Sigmoid colon (tissue), 7 donors: ENCODE measurements around the gene NT5M. TPM values are rescaled to one million over a fixed set of nuclear protein-coding genes. Genes with fewer than 3 reads are reported as not detected.

Experiments
- DNase-seq: peaks from one replicate; pipeline ENCODE4 v3.0.0-alpha.2; 2019
- H3K27ac ChIP-seq, 4 donors: fragments of 200-600 bp; sonication (generic); one replicate each; pipeline ENCODE4 v1.5.1; 2016 to 2019; ENCODE audit warnings: mild to moderate bottlenecking in 1 of 4
- H3K27me3 ChIP-seq, 3 donors: fragments of 200-600 bp; sonication (generic); one replicate each; pipeline ENCODE4 v1.5.1; 2019; ENCODE audit warnings: mild to moderate bottlenecking in 1 of 3
- H3K36me3 ChIP-seq, 4 donors: fragments of 200-600 bp; sonication (generic); one replicate each; pipeline ENCODE4 v1.5.1; 2016 to 2019
- H3K4me1 ChIP-seq, 4 donors: fragments of 200-600 bp; sonication (generic); one replicate each; pipeline ENCODE4 v1.5.1; 2017 to 2019
- H3K4me3 ChIP-seq, 4 donors: fragments of 200-600 bp; sonication (generic); one replicate each; pipeline ENCODE4 v1.5.1; 2017 to 2019; ENCODE audit warnings: mild to moderate bottlenecking in 2 of 4, moderate library complexity in 1 of 4
- H3K9me3 ChIP-seq, 4 donors: fragments of 200-600 bp in 3 of 4; sonication (generic) in 3 of 4; one replicate each; pipeline versions ENCODE4 v1.5.1 to v1.6.1; 2013 to 2019
- EP300 ChIP-seq, 4 donors: sonication (generic); formaldehyde crosslinking; IDR thresholded peaks; one replicate each; pipeline ENCODE4 v1.6.1; 2017; ENCODE audit warnings: antibody characterized with exemption in 4 of 4
- POLR2A ChIP-seq, 2 donors: fragments of 450-650 bp; IDR thresholded peaks; one replicate each; pipeline ENCODE4 v1.6.1; 2016; ENCODE audit warnings: antibody characterized with exemption in 2 of 2, mild to moderate bottlenecking in 2 of 2, moderate library complexity in 2 of 2
- POLR2AphosphoS5 ChIP-seq, 4 donors: sonication (generic); formaldehyde crosslinking; IDR thresholded peaks; one replicate each; pipeline ENCODE4 v1.6.1; 2017; ENCODE audit warnings: antibody characterized with exemption in 4 of 4
- WGBS, 2 donors: extraction: QIAGEN DNeasy Blood & Tissue Kit; methylation state at CpG; one replicate each; pipeline ENCODE4 v1.1.7; 2013; 5-methylcytosine and 5-hydroxymethylcytosine counted together
- intact Hi-C: fragments of 100-400 bp; cut with DNase I; formaldehyde crosslinking; loops from one replicate; pipeline ENCODE4 v1.15.1; 2023
- polyA plus RNA-seq, 3 donors: library from polyadenylated mRNA; stranded (reverse); fragments of 200-250 nt; gene quantifications; one replicate each; pipeline ENCODE4 v1.2.3, GENCODE V29; 2013
- total RNA-seq, 4 donors: library from RNA; depleted of rRNA; stranded (reverse); fragments of >200 nt; gene quantifications; one replicate each; pipeline ENCODE4 v1.1.0, GENCODE V29; 2016
- TF ChIP-seq, protein P1 (sequence below), 4 experiments: fragments of 450-650 bp in 3 of 4; fragments of 200-600 bp in 1 of 4; IDR thresholded peaks; one replicate each; pipeline ENCODE4 v1.5.1; 2016 to 2019; ENCODE audit warnings: antibody characterized with exemption in 4 of 4, mild to moderate bottlenecking in 3 of 4, moderate library complexity in 2 of 4
- donor health status: healthy with polysubstance abuse.
- donor health status: Bipolar disorder and iron deficiency.
- donor health status: healthy.

NT5M gene
- total and polyA plus RNA-seq, 7 donors, result 0.92 to 5.8 (median 4.3) TPM

DNA sequence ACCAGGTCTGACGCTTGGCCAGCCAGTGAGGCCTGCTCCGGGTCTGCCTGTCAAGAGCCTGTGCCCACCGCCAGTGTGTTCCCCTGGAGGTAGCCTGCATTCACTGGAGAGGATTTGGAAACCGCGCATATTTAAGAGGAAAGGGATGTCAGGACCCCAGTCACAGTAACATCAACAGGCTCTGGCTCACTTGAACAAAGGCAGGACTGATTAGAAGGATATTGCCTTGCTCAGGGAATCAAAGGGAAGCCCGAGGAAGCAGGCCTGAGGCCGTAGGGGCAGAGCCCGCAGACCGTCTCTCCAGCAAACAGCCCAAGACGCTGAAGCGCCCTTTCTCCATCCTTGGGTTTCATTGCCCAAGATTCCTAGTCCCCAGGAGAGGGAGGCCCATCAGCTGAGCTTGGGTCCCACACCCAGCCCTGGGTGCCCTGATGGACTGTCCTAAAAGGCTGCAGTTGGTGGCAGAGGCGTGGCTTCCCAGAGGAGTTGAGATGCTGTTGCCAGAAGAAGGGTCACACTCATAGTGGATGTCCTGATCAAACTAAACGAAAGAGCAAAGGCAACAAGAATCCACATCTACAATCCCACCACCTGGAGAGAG is 23.2 kb downstream of the NT5M start:
- no peak for TF ChIP-seq POLR2A (IDR thresholded peaks at IDR 0.05)
- no peak for TF ChIP-seq EP300 (IDR thresholded peaks at IDR 0.05)
- TF ChIP-seq POLR2AphosphoS5 (IDR thresholded peaks at IDR 0.05), result no peak
- TF ChIP-seq, protein P1, sequence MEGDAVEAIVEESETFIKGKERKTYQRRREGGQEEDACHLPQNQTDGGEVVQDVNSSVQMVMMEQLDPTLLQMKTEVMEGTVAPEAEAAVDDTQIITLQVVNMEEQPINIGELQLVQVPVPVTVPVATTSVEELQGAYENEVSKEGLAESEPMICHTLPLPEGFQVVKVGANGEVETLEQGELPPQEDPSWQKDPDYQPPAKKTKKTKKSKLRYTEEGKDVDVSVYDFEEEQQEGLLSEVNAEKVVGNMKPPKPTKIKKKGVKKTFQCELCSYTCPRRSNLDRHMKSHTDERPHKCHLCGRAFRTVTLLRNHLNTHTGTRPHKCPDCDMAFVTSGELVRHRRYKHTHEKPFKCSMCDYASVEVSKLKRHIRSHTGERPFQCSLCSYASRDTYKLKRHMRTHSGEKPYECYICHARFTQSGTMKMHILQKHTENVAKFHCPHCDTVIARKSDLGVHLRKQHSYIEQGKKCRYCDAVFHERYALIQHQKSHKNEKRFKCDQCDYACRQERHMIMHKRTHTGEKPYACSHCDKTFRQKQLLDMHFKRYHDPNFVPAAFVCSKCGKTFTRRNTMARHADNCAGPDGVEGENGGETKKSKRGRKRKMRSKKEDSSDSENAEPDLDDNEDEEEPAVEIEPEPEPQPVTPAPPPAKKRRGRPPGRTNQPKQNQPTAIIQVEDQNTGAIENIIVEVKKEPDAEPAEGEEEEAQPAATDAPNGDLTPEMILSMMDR (IDR thresholded peaks at IDR 0.05), result no peak
- Histone ChIP-seq H3K4me1 (no peaks in the 10 kb centered on the region), H3K36me3 (peaks cover 0 to 12% (median 0%) of the 10 kb centered on the region in 4 donors), H3K27me3 (no peaks in the 10 kb centered on the region), H3K9me3 (no peaks in the 10 kb centered on the region), H3K4me3 (no peak overlapping the region), H3K27ac (no peak overlapping the region)
- 93 to 95% methylated on average over 13 of the region's 13 CpGs for WGBS, 2 donors
- DNase-seq, result no peak
- intact Hi-C loops, result no loop called here

- Histone ChIP-seq H3K4me1 (no peaks in the 10 kb centered on the region), H3K27ac (no peak overlapping the region), H3K36me3 (peaks cover 0 to 10% (median 0%) of the 10 kb centered on the region in 4 donors), H3K27me3 (no peaks in the 10 kb centered on the region), H3K9me3 (no peaks in the 10 kb centered on the region), H3K4me3 (no peak overlapping the region)
- DNase-seq, result no peak
- intact Hi-C loops, result no loop called here
- 85 to 88% methylated on average over 8 of the region's 8 CpGs for WGBS, 2 donors
- TF ChIP-seq, protein P1 (IDR thresholded peaks at IDR 0.05), result no peak
- TF ChIP-seq EP300 (IDR thresholded peaks at IDR 0.05) (no peak), POLR2A (IDR thresholded peaks at IDR 0.05) (no peak), POLR2AphosphoS5 (IDR thresholded peaks at IDR 0.05) (no peak)
Observed at GRCh38 chr17:17328251-17328650, 25.1 kb downstream of the NT5M start.

DNA sequence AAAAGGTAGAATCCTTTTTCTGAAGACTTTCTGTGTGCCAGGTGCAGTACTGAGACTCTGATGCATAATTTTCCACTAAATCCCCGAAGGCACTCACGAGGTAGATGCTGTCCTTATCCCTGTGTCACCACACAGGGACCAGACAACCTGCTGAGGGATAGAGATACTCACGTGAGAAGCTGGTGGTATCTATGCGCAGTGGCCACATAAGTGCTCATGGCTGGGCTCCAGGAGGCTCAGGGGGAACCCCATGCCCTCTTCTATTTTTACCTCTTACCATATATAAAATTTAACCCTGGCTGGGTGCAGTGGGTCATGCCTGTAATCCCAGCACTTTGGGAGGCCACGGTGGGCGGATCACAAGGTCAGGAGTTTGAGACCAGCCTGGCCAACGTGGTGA is 38.3 kb downstream of the NT5M start:
- H3K4me3 ChIP-seq, result no peak overlapping the region
- H3K27me3 ChIP-seq, result no peaks in the 10 kb centered on the region
- intact Hi-C loops, result no loop called here
- H3K4me1 ChIP-seq, result no peaks in the 10 kb centered on the region
- WGBS, 2 donors, result 93% methylated on average over 7 of the region's 7 CpGs
- H3K27ac ChIP-seq, result no peak overlapping the region
- no peak for DNase-seq
- peaks cover 0 to 17% (median 0%) of the 10 kb centered on the region in 4 donors for H3K36me3 ChIP-seq
- TF ChIP-seq POLR2AphosphoS5 (IDR thresholded peaks at IDR 0.05) (no peak), POLR2A (IDR thresholded peaks at IDR 0.05) (no peak), EP300 (IDR thresholded peaks at IDR 0.05) (no peak)
- TF ChIP-seq, protein P1 (IDR thresholded peaks at IDR 0.05), result no peak
- H3K9me3 ChIP-seq, result no peaks in the 10 kb centered on the region

DNA sequence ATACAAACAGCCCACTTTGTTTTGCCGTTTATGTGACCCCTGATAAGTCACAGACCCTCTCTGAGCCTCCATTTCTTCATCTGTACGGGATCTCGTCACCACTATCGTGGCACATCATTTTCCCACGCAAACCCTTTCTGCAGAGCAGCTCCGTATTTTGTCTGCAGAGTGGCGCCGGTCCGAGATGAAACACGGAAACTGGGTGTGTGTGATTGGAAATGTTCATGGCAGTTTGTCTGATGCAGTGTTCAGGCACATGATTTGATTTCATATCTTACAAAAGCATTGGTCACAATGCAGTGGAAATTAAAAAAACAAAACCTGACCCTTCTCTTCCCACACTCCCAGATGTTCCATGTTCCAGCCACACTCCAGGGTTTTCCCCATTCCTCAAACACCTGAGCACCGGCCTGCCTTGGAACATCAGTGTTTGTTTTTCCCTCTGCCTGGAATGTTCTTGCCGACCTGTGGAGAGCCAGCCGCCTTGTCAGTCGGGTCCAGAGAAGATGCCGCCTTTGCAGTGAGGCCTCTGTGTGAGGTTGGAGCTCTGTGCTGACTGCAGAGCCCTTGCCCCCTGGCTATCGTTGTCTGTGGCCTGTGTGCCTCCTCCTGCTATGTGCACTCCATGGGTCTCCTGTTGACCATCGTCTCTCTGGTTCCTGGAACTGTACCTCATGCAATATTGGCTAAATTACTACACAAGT is 39.2 kb downstream of the NT5M start:
- Histone ChIP-seq H3K27me3 (no peaks in the 10 kb centered on the region), H3K4me3 (no peak overlapping the region), H3K36me3 (peaks cover 0 to 17% (median 0%) of the 10 kb centered on the region in 4 donors), H3K27ac (no peak overlapping the region), H3K9me3 (no peaks in the 10 kb centered on the region), H3K4me1 (no peaks in the 10 kb centered on the region)
- TF ChIP-seq POLR2A (IDR thresholded peaks at IDR 0.05), result no peak
- no peak for TF ChIP-seq POLR2AphosphoS5 (IDR thresholded peaks at IDR 0.05)
- TF ChIP-seq, protein P1 (IDR thresholded peaks at IDR 0.05), result no peak
- no peak for TF ChIP-seq EP300 (IDR thresholded peaks at IDR 0.05)
- 89 to 90% methylated on average over 17 of the region's 17 CpGs for WGBS, 2 donors
- DNase-seq, result no peak
- intact Hi-C loops, result no loop called here
